Neural progenitor cell (in vitro differentiated cells): Measurements from ENCODE around the gene LTF. TPM values are rescaled to one million over a fixed set of nuclear protein-coding genes. Genes with fewer than 3 reads are reported as not detected.

Experiments
- DNase-seq: peaks from one replicate; pipeline ENCODE4 v3.0.0-alpha.2; 2016; ENCODE audit warnings: low spot score
- H2AFZ ChIP-seq: fragments of 200-600 bp; sonication (generic); replicated peaks from 2 replicates; pipeline ENCODE4 v1.6.1; 2016; ENCODE audit warnings: antibody characterized with exemption
- H3F3A ChIP-seq: fragments of 200-600 bp; sonication (generic); 2 replicates; pipeline ENCODE4 v1.6.1; 2016; ENCODE audit warnings: antibody characterized with exemption, low read depth
- H3K27ac ChIP-seq: fragments of 200-600 bp; sonication (generic); 2 replicates; pipeline ENCODE4 v1.5.1; 2016; ENCODE audit warnings: mild to moderate bottlenecking
- H3K27me3 ChIP-seq: fragments of 200-600 bp; sonication (generic); 2 replicates; pipeline ENCODE4 v1.6.1; 2016; ENCODE audit warnings: mild to moderate bottlenecking, moderate library complexity
- H3K36me3 ChIP-seq: fragments of 200-600 bp; sonication (generic); 2 replicates; pipeline ENCODE4 v1.5.1; 2016
- H3K4me1 ChIP-seq: fragments of 200-600 bp; sonication (generic); 2 replicates; pipeline ENCODE4 v1.6.1; 2016; ENCODE audit warnings: mixed run types
- H3K4me2 ChIP-seq: fragments of 200-600 bp; sonication (generic); 2 replicates; pipeline ENCODE4 v1.6.1; 2016
- H3K4me3 ChIP-seq: fragments of 200-600 bp; sonication (generic); 2 replicates; pipeline ENCODE4 v1.5.1; 2016
- H3K79me2 ChIP-seq: fragments of 200-600 bp; sonication (generic); 2 replicates; pipeline ENCODE4 v1.6.1; 2016; ENCODE audit warnings: low read depth
- H3K9ac ChIP-seq: fragments of 200-600 bp; sonication (generic); 2 replicates; pipeline ENCODE4 v1.6.1; 2016
- H3K9me3 ChIP-seq: fragments of 200-600 bp; sonication (generic); 2 replicates; pipeline ENCODE4 v1.5.1; 2016; ENCODE audit warnings: low read depth
- H4K20me1 ChIP-seq: fragments of 200-600 bp; sonication (generic); 2 replicates; pipeline ENCODE4 v1.6.1; 2016; ENCODE audit warnings: low read depth
- H3K27ac Mint-ChIP-seq: 3 replicates; pipeline ENCODE4 v1.8.0; 2021; ENCODE audit warnings: mixed read lengths
- H3K27me3 Mint-ChIP-seq: 2 replicates; pipeline ENCODE4 v1.8.0; 2022; ENCODE audit warnings: low read depth, mild to moderate bottlenecking, inconsistent platforms, moderate library complexity, mixed read lengths; ENCODE audit not compliant: insufficient read depth
- H3K36me3 Mint-ChIP-seq: 3 replicates; pipeline ENCODE4 v1.8.0; 2021; ENCODE audit warnings: mixed read lengths
- H3K4me1 Mint-ChIP-seq: 3 replicates; pipeline ENCODE4 v1.8.0; 2021; ENCODE audit warnings: mixed read lengths
- H3K4me3 Mint-ChIP-seq: 3 replicates; pipeline ENCODE4 v1.8.0; 2021; ENCODE audit warnings: mild to moderate bottlenecking, moderate library complexity, mixed read lengths
- H3K9me3 Mint-ChIP-seq: 3 replicates; pipeline ENCODE4 v1.8.0; 2020; ENCODE audit warnings: mixed read lengths
- EZH2 ChIP-seq: fragments of 200-600 bp; sonication (generic); IDR thresholded peaks from 2 replicates; pipeline ENCODE4 v1.6.1; 2017; ENCODE audit warnings: antibody characterized with exemption, mild to moderate bottlenecking, moderate library complexity
- EZH2phosphoT487 ChIP-seq: fragments of 200-600 bp; sonication (generic); IDR thresholded peaks from 2 replicates; pipeline ENCODE4 v1.6.1; 2017; ENCODE audit warnings: antibody characterized with exemption
- total RNA-seq: library from RNA; depleted of rRNA; stranded (reverse); fragments of >200 nt; gene quantifications from 2 replicates; pipeline ENCODE4 v1.2.3, GENCODE V29; 2015; ENCODE audit warnings: low replicate concordance
- TF ChIP-seq, protein P1 (sequence below): fragments of 200-600 bp; sonication (generic); IDR thresholded peaks from 2 replicates; pipeline ENCODE4 v1.5.1; 2017; ENCODE audit warnings: antibody characterized with exemption, mild to moderate bottlenecking

Gene LTF
- total RNA-seq, 1 donor from 2014 or later: not detected

DNA sequence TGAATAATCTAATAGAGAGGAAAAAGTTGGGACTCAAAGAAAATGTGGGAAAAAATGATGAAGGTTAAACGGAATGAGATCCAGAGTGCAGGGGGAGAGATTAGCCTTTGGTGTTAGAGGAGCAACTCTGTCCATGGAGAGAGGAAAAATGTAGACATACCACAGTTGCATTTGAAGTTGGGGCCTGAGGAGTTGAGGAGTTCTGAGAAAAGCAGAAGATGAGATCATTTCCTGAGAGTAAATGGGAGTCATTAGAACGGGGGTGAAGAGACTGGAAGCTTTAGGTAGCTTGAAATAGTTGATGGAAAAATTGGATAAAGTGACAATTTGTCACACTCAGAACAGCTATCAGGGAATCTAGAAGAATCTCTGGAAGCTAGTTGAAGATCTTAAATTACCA lies 65.1 kb downstream of the LTF start:
- no peaks in the 10 kb centered on the region for H3K4me1 Mint-ChIP-seq
- H3F3A ChIP-seq: no peaks in the 10 kb centered on the region
- no peak overlapping the region for H3K9ac ChIP-seq
- no peaks in the 10 kb centered on the region for H3K9me3 ChIP-seq
- no peak overlapping the region for H3K4me3 ChIP-seq
- TF ChIP-seq, protein P1, sequence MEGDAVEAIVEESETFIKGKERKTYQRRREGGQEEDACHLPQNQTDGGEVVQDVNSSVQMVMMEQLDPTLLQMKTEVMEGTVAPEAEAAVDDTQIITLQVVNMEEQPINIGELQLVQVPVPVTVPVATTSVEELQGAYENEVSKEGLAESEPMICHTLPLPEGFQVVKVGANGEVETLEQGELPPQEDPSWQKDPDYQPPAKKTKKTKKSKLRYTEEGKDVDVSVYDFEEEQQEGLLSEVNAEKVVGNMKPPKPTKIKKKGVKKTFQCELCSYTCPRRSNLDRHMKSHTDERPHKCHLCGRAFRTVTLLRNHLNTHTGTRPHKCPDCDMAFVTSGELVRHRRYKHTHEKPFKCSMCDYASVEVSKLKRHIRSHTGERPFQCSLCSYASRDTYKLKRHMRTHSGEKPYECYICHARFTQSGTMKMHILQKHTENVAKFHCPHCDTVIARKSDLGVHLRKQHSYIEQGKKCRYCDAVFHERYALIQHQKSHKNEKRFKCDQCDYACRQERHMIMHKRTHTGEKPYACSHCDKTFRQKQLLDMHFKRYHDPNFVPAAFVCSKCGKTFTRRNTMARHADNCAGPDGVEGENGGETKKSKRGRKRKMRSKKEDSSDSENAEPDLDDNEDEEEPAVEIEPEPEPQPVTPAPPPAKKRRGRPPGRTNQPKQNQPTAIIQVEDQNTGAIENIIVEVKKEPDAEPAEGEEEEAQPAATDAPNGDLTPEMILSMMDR: no peak
- TF ChIP-seq EZH2phosphoT487: no peak
- TF ChIP-seq EZH2: no peak
- H3K4me3 Mint-ChIP-seq: no peak overlapping the region
- H3K4me2 ChIP-seq: no peak overlapping the region
- H3K36me3 Mint-ChIP-seq: no peaks in the 10 kb centered on the region
- DNase-seq: no peak
- H3K27ac Mint-ChIP-seq: no peak overlapping the region
- H3K27me3 ChIP-seq: no peaks in the 10 kb centered on the region
- no peaks in the 10 kb centered on the region for H3K36me3 ChIP-seq
- no peaks in the 10 kb centered on the region for H3K79me2 ChIP-seq
- H3K9me3 Mint-ChIP-seq: no peaks in the 10 kb centered on the region
- H3K4me1 ChIP-seq: no peaks in the 10 kb centered on the region
- H3K27ac ChIP-seq: no peak overlapping the region
- H2AFZ ChIP-seq: no peak overlapping the region
- no peaks in the 10 kb centered on the region for H4K20me1 ChIP-seq
- no peaks in the 10 kb centered on the region for H3K27me3 Mint-ChIP-seq

DNA sequence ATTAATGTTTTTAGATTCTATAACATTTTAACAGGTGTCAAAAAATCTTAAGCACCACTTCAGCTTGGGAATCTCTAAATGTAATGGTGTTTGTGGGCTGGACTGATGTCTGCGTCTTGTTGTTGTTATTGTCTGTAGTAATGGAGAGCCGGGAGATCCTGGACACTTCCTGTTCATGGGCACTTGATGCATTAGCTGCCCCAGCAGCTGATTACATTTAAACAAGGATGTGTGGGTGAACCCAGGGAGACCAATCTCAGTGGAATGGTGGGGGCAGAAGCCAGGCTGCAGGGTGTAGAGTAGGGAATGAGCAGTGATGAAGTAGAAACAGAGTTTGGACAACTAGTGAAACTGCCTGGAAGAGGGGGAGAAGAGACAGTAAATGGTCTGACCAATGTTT lies 65.6 kb downstream of the LTF start:
- DNase-seq: no peak
- no peaks in the 10 kb centered on the region for H3K9me3 Mint-ChIP-seq
- H3K36me3 ChIP-seq: no peaks in the 10 kb centered on the region
- H3K9me3 ChIP-seq: no peaks in the 10 kb centered on the region
- no peak overlapping the region for H3K27ac Mint-ChIP-seq
- no peak overlapping the region for H3K27ac ChIP-seq
- H3K36me3 Mint-ChIP-seq: no peaks in the 10 kb centered on the region
- no peaks in the 10 kb centered on the region for H4K20me1 ChIP-seq
- H3F3A ChIP-seq: no peaks in the 10 kb centered on the region
- TF ChIP-seq EZH2phosphoT487: no peak
- TF ChIP-seq, protein P1: no peak
- no peak for TF ChIP-seq EZH2
- H3K9ac ChIP-seq: no peak overlapping the region
- H3K4me3 Mint-ChIP-seq: no peak overlapping the region
- H3K27me3 ChIP-seq: no peaks in the 10 kb centered on the region
- no peaks in the 10 kb centered on the region for H3K4me1 ChIP-seq
- no peak overlapping the region for H2AFZ ChIP-seq
- no peaks in the 10 kb centered on the region for H3K4me1 Mint-ChIP-seq
- H3K27me3 Mint-ChIP-seq: no peaks in the 10 kb centered on the region
- no peak overlapping the region for H3K4me2 ChIP-seq
- H3K79me2 ChIP-seq: no peaks in the 10 kb centered on the region
- H3K4me3 ChIP-seq: no peak overlapping the region

DNA sequence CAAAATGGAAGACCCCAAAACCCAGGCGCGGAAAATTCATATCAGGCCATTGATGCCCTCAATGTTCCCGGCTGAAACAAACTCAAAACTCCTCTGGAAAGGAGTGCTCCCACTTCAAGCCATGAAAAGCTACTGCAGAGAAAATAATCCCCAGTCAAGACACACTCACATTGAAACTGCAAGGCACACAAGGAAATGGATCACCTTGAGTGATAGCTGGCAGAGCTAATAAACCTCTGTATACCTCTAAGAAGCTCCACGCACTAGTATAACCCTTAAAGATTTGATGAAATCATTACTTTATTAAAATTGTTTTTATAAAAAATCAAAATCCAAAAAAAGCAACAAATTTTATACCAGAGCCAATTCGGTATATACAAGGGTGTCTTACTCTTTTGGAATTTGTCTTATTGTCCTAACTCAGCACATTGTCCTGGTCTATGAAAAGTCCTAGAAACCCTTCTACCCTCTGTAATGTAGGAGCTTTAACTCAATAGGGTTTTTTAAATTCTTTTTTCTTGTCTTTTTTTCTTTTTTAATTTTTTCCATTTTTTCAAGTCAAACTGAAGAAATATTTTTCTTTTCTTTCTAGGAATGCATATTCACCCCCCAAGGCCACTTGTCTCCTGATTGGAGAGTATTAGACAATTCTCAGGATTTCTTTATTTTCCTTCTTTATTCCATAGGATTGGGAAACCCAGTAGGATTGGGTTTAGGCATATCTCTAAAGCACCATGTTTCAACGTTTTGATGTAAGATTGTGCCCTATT lies 66.3 kb downstream of the LTF start:
- no peaks in the 10 kb centered on the region for H4K20me1 ChIP-seq
- H3K4me1 ChIP-seq: no peaks in the 10 kb centered on the region
- no peaks in the 10 kb centered on the region for H3F3A ChIP-seq
- H3K4me1 Mint-ChIP-seq: peaks cover 2% of the 10 kb centered on the region
- no peak overlapping the region for H3K27ac Mint-ChIP-seq
- no peaks in the 10 kb centered on the region for H3K79me2 ChIP-seq
- no peaks in the 10 kb centered on the region for H3K27me3 ChIP-seq
- H3K9me3 ChIP-seq: no peaks in the 10 kb centered on the region
- no peaks in the 10 kb centered on the region for H3K27me3 Mint-ChIP-seq
- H3K4me3 Mint-ChIP-seq: no peak overlapping the region
- H3K36me3 Mint-ChIP-seq: no peaks in the 10 kb centered on the region
- DNase-seq: no peak
- no peaks in the 10 kb centered on the region for H3K36me3 ChIP-seq
- no peak overlapping the region for H3K9ac ChIP-seq
- no peak for TF ChIP-seq EZH2phosphoT487
- TF ChIP-seq, protein P1: no peak
- TF ChIP-seq EZH2: no peak
- H3K27ac ChIP-seq: no peak overlapping the region
- H3K4me2 ChIP-seq: no peak overlapping the region
- no peak overlapping the region for H3K4me3 ChIP-seq
- no peaks in the 10 kb centered on the region for H3K9me3 Mint-ChIP-seq
- no peak overlapping the region for H2AFZ ChIP-seq
